ENCODE results near the gene ETV6.
A peak's percentile ranks its signal among the peaks of the same experiment; 100 is the strongest.

The ETV6 gene

GRCh38 chr12:11718768-11719253 is 69.3 kb downstream of the ETV6 start:
- DNase-seq (ENCODE audit: low spot score) = no peak

GRCh38 chr12:11719678-11720099 is 70.2 kb downstream of the ETV6 start:
- peak; percentile 58 for DNase-seq (ENCODE audit: low spot score)

DNA sequence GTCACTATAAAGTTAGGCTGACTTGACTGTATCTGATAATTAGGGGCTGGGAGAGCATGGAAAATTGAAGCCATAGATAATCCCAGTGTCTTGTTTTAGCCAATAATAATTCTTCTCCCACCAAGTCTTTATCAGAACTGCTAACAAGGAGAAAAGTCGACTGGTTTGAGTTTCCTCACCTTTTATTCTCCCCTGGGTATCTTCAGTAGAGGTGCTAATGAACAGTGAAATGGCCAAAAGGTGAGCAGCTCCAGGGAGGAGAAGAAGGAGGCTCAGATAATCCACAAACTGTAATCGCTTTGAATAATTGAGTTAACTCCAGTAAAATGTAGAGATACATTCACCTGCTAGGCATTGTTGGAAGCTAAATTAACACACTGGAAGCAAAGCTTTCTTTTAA is 72.6 kb downstream of the ETV6 start:
- no peak for DNase-seq (ENCODE audit: low spot score)

DNA sequence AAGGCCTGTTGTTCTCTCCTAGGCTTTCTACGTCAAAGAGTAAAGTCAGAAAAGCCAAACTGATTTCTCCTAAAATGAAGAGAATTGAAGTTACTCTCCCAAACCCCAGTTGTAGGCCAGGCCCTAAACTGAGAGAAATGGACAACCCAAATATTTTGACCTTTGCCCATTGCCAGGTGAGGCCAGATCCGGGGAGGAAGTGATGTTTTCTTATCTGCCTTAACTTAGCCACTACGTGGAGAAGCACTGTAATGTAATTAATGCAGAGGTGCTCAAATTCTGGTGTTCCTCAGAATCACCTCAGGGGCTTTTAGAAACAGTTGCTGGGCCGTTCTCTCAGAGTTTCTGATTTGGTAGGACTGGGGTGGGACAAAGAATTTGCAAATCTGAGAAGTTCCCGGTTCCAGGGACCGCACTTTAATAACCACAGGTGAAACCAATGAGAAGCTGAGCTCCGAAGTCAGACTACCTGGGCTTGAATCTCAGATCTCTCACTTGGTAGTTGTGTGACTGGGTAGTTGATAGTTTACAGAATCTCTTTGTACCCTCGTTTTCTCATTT is 73.2 kb downstream of the ETV6 start:
- no peak for DNase-seq (ENCODE audit: low spot score)

GRCh38 chr12:11723993-11724392 is 74.5 kb downstream of the ETV6 start:
- DNase-seq (ENCODE audit: low spot score) = peak; percentile 45

DNA sequence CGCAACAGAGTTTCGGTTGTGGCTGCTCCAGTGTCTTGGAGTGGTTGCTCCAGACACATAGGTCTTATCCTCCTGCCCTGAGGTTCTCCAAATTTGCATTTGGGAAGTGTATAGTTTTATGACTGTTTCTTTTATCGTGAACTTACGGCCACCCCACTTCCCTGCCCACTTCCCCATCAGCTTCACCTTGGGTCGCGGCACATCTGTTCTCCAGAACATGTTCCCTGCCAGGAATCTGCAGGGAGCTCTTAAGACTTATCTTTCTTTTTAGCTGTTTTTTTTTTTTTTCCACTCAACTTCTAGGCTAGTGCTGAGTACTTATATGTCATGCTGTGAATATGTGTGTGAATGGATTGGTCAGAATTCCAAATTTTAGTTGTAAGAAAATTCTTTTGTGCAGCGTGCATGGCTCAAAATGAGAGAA is 75.4 kb downstream of the ETV6 start:
- no peak for DNase-seq (ENCODE audit: low spot score)

- DNase-seq (ENCODE audit: low spot score) = no peak
Measured at GRCh38 chr12:11725686-11726085, 76.2 kb downstream of the ETV6 start.

DNA sequence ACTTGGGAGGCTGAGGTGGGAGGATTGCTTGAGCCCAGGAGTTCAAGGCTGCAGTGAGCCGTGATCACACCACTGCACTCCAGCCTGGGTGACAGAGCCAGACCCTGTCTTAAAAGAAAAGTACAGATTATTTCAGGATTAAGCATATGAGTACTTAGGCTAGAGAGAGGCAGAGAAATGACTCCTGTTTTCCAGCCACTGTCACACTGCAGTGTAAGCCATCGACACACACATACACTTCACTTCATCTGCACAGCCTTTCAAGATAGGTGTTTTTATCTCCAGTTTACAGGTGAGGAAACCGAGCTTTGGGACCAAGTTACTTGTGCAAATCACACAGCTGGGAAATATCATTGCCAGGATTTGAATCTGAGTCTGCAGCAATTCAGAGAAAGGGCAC is 77.2 kb downstream of the ETV6 start:
- no peak for DNase-seq (ENCODE audit: low spot score)

GRCh38 chr12:11727133-11727664 is 77.7 kb downstream of the ETV6 start:
- DNase-seq (ENCODE audit: low spot score) = no peak

DNA sequence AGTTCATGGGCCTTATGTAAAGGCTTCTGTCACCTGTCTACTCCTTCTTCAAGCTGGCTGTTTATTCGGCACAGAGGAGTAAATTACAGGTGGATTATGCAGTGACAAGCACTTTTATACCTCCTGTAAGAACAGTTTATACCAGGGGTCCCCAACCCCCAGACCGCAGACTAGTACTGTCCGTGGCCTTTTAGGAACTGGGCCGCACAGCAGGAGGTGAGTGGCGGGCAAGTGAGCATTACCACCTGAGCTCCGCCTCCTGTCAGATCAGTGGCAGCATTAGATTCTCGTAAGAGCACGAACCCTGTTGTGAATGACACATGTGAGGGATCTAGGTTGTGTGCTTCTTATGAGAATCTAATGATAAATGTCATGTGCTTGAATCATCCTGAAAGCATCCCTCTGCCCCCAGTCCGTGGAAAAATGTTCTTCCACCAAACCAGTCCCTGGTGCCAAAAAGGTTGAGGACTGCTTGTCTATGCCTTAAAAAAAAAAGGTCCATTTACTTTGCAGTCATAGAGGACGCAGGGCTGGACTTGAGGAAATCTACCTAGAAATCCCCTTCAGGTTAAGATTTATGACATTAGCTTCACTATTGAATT is 78.8 kb downstream of the ETV6 start:
- no peak for DNase-seq (ENCODE audit: low spot score)

- DNase-seq (ENCODE audit: low spot score) = no peak
Measured at GRCh38 chr12:11729008-11729407, 79.5 kb downstream of the ETV6 start.

GRCh38 chr12:11729439-11730150 is 80.1 kb downstream of the ETV6 start:
- no peak for DNase-seq (ENCODE audit: low spot score)

DNA sequence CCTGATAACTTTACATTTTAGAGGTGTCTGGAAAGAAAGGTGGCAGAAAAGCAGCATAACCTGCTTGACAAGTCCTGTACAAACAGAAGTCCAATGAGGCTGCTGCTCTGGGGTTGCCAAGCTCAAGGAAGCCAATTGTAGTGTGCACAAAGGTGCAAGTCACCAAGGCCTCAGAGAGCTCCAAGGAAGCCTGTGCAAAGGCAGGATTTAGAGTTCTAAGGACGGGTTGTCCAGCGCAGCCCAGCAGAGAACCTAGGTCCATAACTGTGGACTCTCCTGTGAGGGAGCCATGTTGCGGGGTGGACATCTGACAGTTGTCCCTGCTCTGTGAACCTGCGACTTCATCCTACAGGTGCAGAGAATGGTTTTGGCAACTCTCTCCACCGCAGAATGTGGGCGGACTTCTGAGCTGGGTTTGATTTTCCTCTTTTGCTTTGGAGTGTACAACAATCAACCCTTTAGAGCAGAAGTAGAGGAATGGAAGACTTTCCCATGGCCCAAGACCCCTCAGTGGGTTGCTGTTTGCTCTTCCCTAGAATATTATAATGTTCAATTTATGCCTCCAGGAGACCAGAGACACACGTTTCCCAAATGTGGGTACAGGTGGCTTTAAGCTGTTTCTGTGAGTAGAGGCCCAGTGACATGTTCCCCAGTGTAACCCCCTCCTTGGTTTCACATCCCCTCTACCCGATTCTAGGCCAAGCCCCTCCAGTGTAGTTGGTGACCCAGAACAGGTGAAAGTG is 81.0 kb downstream of the ETV6 start:
- peak; percentile 60 for DNase-seq (ENCODE audit: low spot score)

- no peak for DNase-seq (ENCODE audit: low spot score)
Measured at GRCh38 chr12:11731042-11731357, 81.5 kb downstream of the ETV6 start.

- no peak for DNase-seq (ENCODE audit: low spot score)
Measured at GRCh38 chr12:11731455-11731854, 82.0 kb downstream of the ETV6 start.

- DNase-seq (ENCODE audit: low spot score) = no peak
Measured at GRCh38 chr12:11732023-11732422, 82.5 kb downstream of the ETV6 start.

DNA sequence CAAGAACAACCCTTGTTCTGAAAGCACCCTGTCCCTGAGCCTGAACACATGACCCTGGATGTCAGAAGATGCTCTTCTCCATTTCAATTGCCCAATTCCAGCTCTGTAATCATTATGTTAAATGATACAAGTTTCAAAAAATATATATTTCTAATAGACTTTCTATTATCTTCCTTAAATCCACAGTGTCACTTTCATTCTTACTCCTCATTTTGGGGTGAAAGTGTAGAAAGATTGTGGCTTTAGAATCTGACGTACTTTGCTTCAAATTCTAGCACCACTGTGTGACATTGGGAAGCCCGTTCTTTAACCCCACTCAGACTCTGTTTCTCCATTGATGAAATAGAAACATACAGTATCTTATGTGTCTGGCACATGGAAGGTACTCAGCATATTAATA is 83.2 kb downstream of the ETV6 start:
- no peak for DNase-seq (ENCODE audit: low spot score)

- DNase-seq (ENCODE audit: low spot score) = no peak
Measured at GRCh38 chr12:11734580-11735180, 85.2 kb downstream of the ETV6 start.

DNA sequence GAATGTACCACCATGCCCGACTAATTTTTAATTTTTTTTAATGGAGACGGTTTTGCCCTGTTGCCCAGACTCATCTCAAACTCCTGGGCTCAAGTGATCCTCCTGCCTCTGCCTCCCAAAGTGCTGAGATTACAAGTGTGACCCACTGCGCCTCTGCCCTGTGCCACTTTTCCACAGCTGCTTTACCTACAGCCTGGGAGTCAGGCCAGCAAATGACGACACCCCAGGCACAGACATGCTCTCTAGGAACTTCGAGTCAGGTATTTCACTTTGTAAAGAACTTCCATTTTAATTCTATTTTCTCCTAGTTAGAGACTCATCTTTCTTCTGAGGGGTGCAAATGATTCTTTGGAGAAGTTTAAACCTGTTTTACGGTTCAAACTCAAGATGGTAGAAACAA is 89.0 kb downstream of the ETV6 start:
- no peak for DNase-seq (ENCODE audit: low spot score)

DNA sequence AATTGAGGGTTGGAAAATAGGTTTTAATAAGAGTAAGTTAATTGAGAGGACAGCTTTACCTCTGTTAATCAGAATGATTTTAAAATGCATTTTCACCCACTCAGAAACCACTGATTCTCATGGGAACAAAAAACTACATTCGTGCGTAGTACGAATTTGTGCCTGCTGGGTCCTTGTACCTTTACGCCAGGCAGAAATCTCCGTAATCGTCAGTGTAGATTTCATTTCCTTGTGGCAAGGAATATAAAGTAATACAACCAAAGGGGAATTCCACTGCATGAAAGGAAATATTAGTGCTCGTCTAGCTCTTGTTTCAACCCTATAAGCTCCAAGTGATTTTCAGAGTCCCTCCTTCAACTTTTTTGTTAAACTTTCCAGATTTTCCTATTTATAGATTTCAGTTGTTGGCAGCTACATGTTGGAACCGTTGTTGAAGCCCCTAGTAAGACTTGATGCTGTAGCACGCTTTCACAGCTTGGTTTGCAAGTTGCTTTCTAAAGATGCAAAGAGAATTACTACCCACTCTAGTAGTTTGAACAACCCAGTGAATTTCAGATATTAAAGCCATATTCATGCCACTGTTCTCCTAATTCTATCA is 90.6 kb downstream of the ETV6 start:
- no peak for DNase-seq (ENCODE audit: low spot score)

DNA sequence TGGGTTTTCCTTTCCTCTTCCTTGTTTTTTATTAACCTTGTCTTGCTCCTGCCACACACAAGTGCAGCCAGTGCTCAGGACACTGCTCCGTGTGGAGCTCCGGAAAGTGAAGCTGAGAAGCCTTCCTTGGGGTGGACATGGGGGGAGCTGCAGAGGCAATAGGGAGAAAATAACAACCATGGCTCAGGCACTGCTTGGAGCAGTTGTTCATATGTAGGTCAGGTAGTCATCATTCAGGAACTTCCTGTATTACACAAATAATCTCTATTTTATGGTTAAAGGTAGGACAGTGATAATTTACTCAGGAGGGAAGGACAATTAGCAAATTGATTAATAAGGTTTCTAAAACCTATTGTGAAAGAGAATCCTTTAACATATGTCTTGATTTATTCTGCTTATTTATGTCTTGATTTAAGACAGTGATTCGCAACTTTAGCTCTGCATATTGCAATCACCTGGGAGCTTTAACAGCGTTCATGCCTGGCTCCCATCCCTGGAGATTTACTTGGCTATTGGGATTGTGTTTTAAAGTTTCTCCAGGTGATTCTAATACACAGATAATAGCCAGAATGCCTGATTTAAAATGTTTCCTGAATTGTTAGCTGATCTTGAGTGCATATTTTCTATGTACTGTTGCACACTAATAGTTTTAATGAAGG is 92.1 kb downstream of the ETV6 start:
- no peak for DNase-seq (ENCODE audit: low spot score)
